GM19099 (cell line): ENCODE results near the gene ULK4.

Experiments used
- POLR2A ChIP-seq: IDR thresholded peaks from 3 replicates; pipeline ENCODE4 v1.6.1; 2011; ENCODE audit warnings: low read depth; ENCODE audit not compliant: insufficient read length; ENCODE audit errors: extremely low read depth

ULK4 gene

GRCh38 chr3:41363830-41364523 is 597.9 kb downstream of the ULK4 start:
- TF ChIP-seq POLR2A = no peak

GRCh38 chr3:41362638-41363559 is 599.0 kb downstream of the ULK4 start:
- TF ChIP-seq POLR2A = no peak

GRCh38 chr3:41357271-41357670 is 604.6 kb downstream of the ULK4 start:
- TF ChIP-seq POLR2A = no peak

GRCh38 chr3:41356775-41357174 is 605.1 kb downstream of the ULK4 start:
- no peak for TF ChIP-seq POLR2A

DNA sequence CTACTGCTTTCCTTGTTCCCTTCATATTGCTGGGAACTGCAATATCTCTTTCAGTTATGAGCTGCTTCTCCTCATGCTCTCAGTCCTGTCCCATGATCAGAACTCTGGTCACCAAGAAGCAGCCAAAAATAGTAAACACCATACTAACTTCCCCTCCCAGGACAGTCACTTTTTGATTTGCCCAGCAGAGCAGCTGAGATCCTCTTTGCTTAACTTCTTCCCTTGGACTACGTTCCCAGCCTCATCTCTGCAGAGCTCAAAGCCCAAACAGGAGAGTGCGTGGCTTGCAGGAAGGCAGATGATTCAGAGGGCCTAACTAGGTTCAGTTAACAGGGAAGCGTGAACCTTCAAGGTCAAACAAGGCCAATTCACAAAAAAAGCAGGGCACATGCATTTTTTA is 609.4 kb downstream of the ULK4 start:
- no peak for TF ChIP-seq POLR2A

DNA sequence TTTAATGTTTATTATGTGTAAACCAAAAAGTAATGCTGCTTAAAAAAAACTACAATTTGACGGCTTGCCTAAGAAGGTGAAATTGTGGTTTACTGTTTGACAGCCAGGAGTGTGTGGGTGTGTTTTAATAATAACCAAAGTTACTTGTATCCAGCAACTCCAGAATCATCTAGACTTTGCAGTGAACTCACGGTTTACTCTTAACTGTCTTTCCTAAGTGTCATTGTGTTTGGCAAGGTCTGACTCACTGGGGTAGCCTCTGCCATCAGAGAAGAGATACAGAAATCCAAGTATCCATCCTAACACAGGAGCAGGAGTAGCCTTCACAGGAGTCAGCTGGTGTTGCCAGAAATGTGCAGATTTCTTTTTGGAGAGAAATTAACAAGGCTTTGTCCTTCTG is 611.5 kb downstream of the ULK4 start:
- TF ChIP-seq POLR2A = no peak

GRCh38 chr3:41348401-41348800 is 613.5 kb downstream of the ULK4 start:
- no peak for TF ChIP-seq POLR2A

DNA sequence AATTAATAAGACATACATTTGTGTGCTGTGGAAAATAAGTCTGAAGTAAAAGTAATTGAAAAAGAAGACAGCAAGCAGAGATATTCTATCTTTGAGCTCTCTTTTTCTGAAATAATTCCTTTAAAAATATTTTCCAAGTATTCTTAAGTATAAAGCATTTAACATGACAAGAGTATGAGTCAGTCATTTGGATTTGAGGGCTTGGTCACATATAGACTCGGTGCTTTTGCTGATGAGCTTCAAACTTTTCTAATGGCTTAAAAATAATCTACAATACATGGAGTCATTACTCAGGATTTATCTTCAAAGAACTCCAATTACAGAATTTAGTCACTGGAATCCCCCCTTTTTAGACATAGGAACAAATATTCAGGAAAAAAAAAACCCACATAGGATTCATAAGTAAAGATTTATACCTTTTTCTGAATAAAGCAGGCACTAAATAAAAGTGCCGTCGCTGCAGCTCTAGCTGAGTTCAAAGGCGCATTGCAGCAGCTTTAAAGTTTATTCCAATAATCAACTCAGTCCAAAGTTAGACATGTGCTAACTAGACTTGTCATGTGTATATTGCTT is 615.1 kb downstream of the ULK4 start:
- TF ChIP-seq POLR2A = no peak

GRCh38 chr3:41345788-41346187 is 616.1 kb downstream of the ULK4 start:
- no peak for TF ChIP-seq POLR2A

DNA sequence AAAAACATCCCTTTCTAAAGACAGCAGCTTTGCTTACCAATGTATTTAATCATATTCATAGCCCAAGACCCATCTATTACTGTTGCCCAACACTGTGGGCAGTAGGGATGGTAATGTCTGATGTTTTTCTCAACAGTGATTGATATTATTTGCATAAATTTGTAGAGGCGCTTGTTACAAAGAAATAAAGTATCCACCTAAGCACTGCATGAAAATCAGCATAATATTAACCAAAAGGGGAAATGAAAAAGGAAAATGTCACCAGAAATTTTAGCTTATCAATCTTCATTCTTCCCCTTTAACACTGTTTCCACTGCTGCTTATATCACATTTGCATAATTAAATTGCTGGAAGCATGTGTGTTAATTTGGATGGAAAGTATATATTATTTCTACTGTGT is 622.1 kb downstream of the ULK4 start:
- no peak for TF ChIP-seq POLR2A

DNA sequence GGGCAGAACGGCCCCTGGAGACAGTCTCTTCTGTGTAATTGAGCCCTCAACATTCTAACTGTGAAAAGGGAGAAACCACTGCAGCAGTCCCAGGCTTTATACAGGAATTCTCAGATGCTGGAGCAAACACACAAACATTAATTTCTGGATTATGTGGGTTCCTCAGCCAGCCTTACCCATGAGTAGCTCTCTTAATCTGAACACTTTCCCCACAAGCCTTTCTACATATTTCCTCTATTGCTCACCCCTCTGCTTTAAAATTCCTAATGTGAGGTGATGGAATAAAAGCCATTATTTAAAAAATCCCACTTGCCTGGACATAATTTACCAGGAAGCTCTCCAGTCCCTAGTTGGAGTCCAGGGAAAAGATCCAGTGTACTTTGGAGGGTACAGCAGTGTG is 623.6 kb downstream of the ULK4 start:
- no peak for TF ChIP-seq POLR2A

GRCh38 chr3:41334426-41334825 is 627.5 kb downstream of the ULK4 start:
- TF ChIP-seq POLR2A = no peak

DNA sequence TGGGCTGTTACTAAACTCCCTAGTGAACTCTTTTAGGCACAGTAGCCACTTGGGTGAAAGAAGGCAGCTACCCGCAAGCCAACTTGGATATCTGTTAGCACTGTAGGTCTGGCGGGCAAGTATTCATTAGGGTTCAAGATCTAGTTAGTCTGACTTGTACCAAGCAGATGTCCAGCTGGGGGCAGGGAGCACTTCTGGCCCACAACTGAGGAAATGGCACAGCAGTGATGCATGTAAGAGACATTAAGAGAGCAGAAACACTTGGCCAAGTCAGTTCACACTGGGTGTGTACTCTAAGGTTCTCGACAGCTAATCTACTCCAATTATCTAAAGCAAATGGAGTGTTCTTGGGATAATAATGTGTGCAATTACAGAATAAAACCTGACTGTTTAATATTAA is 630.9 kb downstream of the ULK4 start:
- TF ChIP-seq POLR2A = no peak

GRCh38 chr3:41330465-41330864 is 631.4 kb downstream of the ULK4 start:
- no peak for TF ChIP-seq POLR2A

GRCh38 chr3:41329881-41330280 is 632.0 kb downstream of the ULK4 start:
- no peak for TF ChIP-seq POLR2A

- TF ChIP-seq POLR2A = no peak
Measured at GRCh38 chr3:41328926-41329325, 633.0 kb downstream of the ULK4 start.
